GM18505 (cell line): ENCODE results near the gene TOX2.

Experiments
- ATAC-seq: cut with Tn5 transposase; IDR thresholded peaks from one replicate; pipeline ENCODE4 v1.9.1; 2021; ENCODE audit not compliant: unreplicated experiment
- POLR2A ChIP-seq: IDR thresholded peaks from 4 replicates; pipeline ENCODE4 v1.6.1; 2011; ENCODE audit warnings: borderline replicate concordance; ENCODE audit not compliant: insufficient read depth, insufficient read length; ENCODE audit errors: extremely low read depth

Gene TOX2

GRCh38 chr20:44115762-44116644 lies 201.4 kb downstream of the TOX2 start:
- TF ChIP-seq POLR2A: no peak
- no peak for ATAC-seq

GRCh38 chr20:44117296-44118184 lies 202.9 kb downstream of the TOX2 start:
- no peak for ATAC-seq
- no peak for TF ChIP-seq POLR2A

GRCh38 chr20:44118185-44119033 lies 203.8 kb downstream of the TOX2 start:
- no peak for TF ChIP-seq POLR2A
- no peak for ATAC-seq
